Fibroblast of skin of left quadriceps (primary cell): ENCODE data around the gene C2CD2.
A peak's percentile ranks its signal among the peaks of the same experiment; 100 is the strongest.

Source experiments
- DNase-seq, 2 experiments: peaks; one replicate each; pipeline ENCODE4 v3.0.0-alpha.2; 2013; ENCODE audit warnings: low read depth in 2 of 2

The C2CD2 gene

GRCh38 chr21:41933313-41934079, 20.3 kb downstream of the C2CD2 start:
- DNase-seq = no peak

- no peak for DNase-seq
These were observed 21.1 kb downstream of the C2CD2 start for GRCh38 chr21:41932576-41933312.

GRCh38 chr21:41932191-41932575, 21.6 kb downstream of the C2CD2 start:
- peak in 1 of 2 experiments; percentile 25 for DNase-seq

- no peak for DNase-seq
These were observed 22.8 kb downstream of the C2CD2 start for GRCh38 chr21:41931041-41931451.

- DNase-seq = no peak
These were observed 24.6 kb downstream of the C2CD2 start for GRCh38 chr21:41929248-41929647.

- no peak for DNase-seq
These were observed 25.1 kb downstream of the C2CD2 start for GRCh38 chr21:41928621-41929220.

GRCh38 chr21:41927727-41928409, 25.9 kb downstream of the C2CD2 start:
- no peak for DNase-seq

GRCh38 chr21:41926807-41927171, 27.0 kb downstream of the C2CD2 start:
- DNase-seq = no peak

GRCh38 chr21:41926117-41926806, 27.6 kb downstream of the C2CD2 start:
- DNase-seq = peak; percentile 10 to 15

GRCh38 chr21:41925767-41926116, 28.1 kb downstream of the C2CD2 start:
- DNase-seq = no peak

- DNase-seq = no peak
These were observed 29.5 kb downstream of the C2CD2 start for GRCh38 chr21:41924368-41924754.

GRCh38 chr21:41923631-41924367, 30.0 kb downstream of the C2CD2 start:
- DNase-seq = peak in 1 of 2 experiments; percentile 4

- no peak for DNase-seq
These were observed 30.6 kb downstream of the C2CD2 start for GRCh38 chr21:41923186-41923585.

- no peak for DNase-seq
These were observed 32.8 kb downstream of the C2CD2 start for GRCh38 chr21:41921021-41921420.

- DNase-seq = no peak
These were observed 33.3 kb downstream of the C2CD2 start for GRCh38 chr21:41920476-41920875.

- no peak for DNase-seq
These were observed 34.0 kb downstream of the C2CD2 start for GRCh38 chr21:41919666-41920398.

- DNase-seq = no peak
These were observed 35.1 kb downstream of the C2CD2 start for GRCh38 chr21:41918561-41919358.

GRCh38 chr21:41917531-41917930, 36.3 kb downstream of the C2CD2 start:
- DNase-seq = no peak

- no peak for DNase-seq
These were observed 36.9 kb downstream of the C2CD2 start for GRCh38 chr21:41916888-41917433.
